Lung (tissue), 12 donors: ENCODE measurements around the gene ENTPD2. TPM values are rescaled to one million over a fixed set of nuclear protein-coding genes. Genes with fewer than 3 reads are reported as not detected.

Source experiments
- ATAC-seq: fragments of 200-7000 bp; cut with Tn5 transposase; one replicate; pipeline ENCODE4 v1.9.1; 2020; ENCODE audit warnings: moderate number of reproducible peaks; ENCODE audit not compliant: insufficient read depth, low FRiP score
- DNase-seq, 3 donors: peaks; one replicate each; pipeline ENCODE4 v3.0.0-alpha.2; 2013 to 2017
- H3K27ac ChIP-seq, 2 donors: one replicate each; pipeline ENCODE4 v1.5.1; 2013; ENCODE audit warnings: mild to moderate bottlenecking in 2 of 2, moderate library complexity in 2 of 2, control low read depth in 1 of 2, inconsistent platforms in 1 of 2, low read depth in 1 of 2, low read length in 1 of 2
- H3K27me3 ChIP-seq, 3 donors: one replicate each; pipeline ENCODE4 v1.5.1; 2013; ENCODE audit warnings: low read length in 2 of 3; ENCODE audit not compliant: control insufficient read depth in 3 of 3, insufficient read depth in 3 of 3
- H3K36me3 ChIP-seq, 4 donors: one replicate each; pipeline ENCODE4 v1.5.1; 2013; ENCODE audit warnings: low read length in 4 of 4, mild to moderate bottlenecking in 1 of 4, moderate library complexity in 1 of 4; ENCODE audit not compliant: control insufficient read depth in 4 of 4, insufficient read depth in 4 of 4
- H3K4me1 ChIP-seq, 5 donors: one replicate each; pipeline ENCODE4 v1.5.1; 2013; ENCODE audit warnings: low read length in 5 of 5, mild to moderate bottlenecking in 2 of 5, moderate library complexity in 1 of 5; ENCODE audit not compliant: control insufficient read depth in 5 of 5, insufficient read depth in 5 of 5
- H3K4me3 ChIP-seq: one replicate; pipeline ENCODE4 v1.5.1; 2013; ENCODE audit warnings: mild to moderate bottlenecking, control low read depth, moderate library complexity
- H3K9ac ChIP-seq, 2 donors: one replicate each; pipeline ENCODE4 v1.5.1; 2013; ENCODE audit warnings: low read length in 2 of 2, control low read depth in 1 of 2; ENCODE audit not compliant: insufficient read depth in 1 of 2
- H3K9me3 ChIP-seq, 4 donors: one replicate each; pipeline ENCODE4 v1.5.1; 2013; ENCODE audit warnings: low read length in 3 of 4, mild to moderate bottlenecking in 1 of 4, moderate library complexity in 1 of 4; ENCODE audit not compliant: control insufficient read depth in 4 of 4, insufficient read depth in 3 of 4
- CTCF ChIP-seq: IDR thresholded peaks from 2 replicates; pipeline ENCODE4 v1.5.1; 2012; ENCODE audit warnings: mild to moderate bottlenecking; ENCODE audit errors: control extremely low read depth, extremely low read depth
- WGBS, 2 donors: extraction: QIAGEN DNeasy Blood & Tissue Kit; methylation state at CpG; one replicate each; pipeline ENCODE4 v1.1.7; 2013; 5-methylcytosine and 5-hydroxymethylcytosine counted together
- polyA plus RNA-seq, 2 donors: library from polyadenylated mRNA; stranded (reverse); fragments of 200-250 nt; gene quantifications; one replicate each; pipeline ENCODE4 v1.2.1, GENCODE V29; 2013
- total RNA-seq, 2 donors: library from RNA; depleted of rRNA in 1 of 2; stranded (reverse); fragments of >200 nt in 1 of 2; gene quantifications; one replicate each; pipeline ENCODE4 v1.2.1, GENCODE V29; 2014 to 2021
- donor health status: control.
- donor health status: control.
- donor health status: Bipolar disorder and iron deficiency.
- donor health status: healthy.
- donor health status: DM: yes; HTN: yes; CAD: no.

ENTPD2 gene
- total and polyA plus RNA-seq, 4 donors: 0.39 to 3.2 (median 1.2) TPM

DNA sequence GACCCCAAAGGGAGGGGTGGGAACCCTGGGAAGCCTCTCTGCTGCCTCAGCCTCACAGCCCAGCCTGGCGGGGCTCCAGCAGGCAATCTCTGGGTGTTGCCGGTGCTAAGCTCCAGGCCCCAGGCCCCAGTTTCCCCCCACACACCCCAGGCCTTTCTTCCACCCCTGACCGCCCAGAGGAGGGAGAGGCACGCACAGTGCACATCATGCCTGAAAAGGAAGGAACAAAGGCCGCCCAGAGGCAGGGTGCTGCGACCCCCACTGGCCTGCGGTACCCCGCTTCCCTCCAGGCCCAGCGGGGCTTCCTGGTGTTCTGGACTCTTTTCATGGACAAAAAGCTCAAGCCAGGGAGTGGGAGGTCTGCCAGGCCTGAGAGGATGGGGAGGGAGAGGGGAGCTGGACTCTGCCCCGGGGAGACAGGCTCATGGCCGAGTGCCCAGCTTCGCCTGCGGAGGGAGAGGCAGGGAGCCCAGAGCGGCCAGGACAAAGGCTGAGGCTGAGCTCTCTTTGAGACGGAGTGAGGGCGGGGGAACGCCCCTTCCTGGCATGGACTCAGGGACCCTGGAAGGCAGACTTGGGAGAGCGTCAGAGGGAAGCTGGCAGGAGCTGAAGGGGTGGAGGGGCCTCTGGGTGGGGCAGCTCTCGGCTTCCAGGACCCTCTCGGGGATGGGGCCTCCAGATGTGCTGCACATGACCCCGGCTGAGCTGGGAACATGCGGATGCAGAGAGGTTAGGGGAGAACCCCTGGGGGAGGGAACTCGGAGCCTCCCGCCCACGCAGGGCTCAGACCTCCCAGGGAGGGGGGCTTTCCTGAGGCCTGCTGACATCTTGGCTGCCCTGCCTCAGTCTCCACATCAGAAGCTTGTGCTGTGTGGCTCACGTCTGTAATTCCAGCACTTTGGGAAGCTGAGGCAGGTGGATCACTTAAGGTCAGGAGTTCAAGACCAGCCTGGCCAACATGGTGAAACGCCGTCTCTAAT, 1.8 kb upstream of the ENTPD2 start:
- DNase-seq: peak; percentile 98 to 99 (median 99)
- H3K4me1 ChIP-seq: peaks cover 0 to 39% (median 12%) of the 10 kb centered on the region in 5 donors
- no peak overlapping the region for H3K9ac ChIP-seq
- no peak for TF ChIP-seq CTCF
- H3K27ac ChIP-seq: no peak overlapping the region
- no peak for ATAC-seq
- no peaks in the 10 kb centered on the region for H3K9me3 ChIP-seq
- WGBS, 2 donors: 46 to 63% methylated on average over 28 of the region's 28 CpGs
- H3K4me3 ChIP-seq: no peak overlapping the region
- H3K36me3 ChIP-seq: no peaks in the 10 kb centered on the region
- peaks cover 0 to 16% (median 4%) of the 10 kb centered on the region in 3 donors for H3K27me3 ChIP-seq

GRCh38 chr9:137054932-137055384, 1.1 kb upstream of the ENTPD2 start:
- H3K27me3 ChIP-seq: peaks cover 0 to 16% (median 4%) of the 10 kb centered on the region in 3 donors
- peaks cover 0 to 39% (median 12%) of the 10 kb centered on the region in 5 donors for H3K4me1 ChIP-seq
- DNase-seq: no peak
- no peak overlapping the region for H3K9ac ChIP-seq
- no peak for ATAC-seq
- no peaks in the 10 kb centered on the region for H3K9me3 ChIP-seq
- H3K4me3 ChIP-seq: no peak overlapping the region
- H3K27ac ChIP-seq: no peak overlapping the region
- no peak for TF ChIP-seq CTCF
- WGBS, 2 donors: 83 to 92% methylated on average over 17 of the region's 17 CpGs
- H3K36me3 ChIP-seq: no peaks in the 10 kb centered on the region

DNA sequence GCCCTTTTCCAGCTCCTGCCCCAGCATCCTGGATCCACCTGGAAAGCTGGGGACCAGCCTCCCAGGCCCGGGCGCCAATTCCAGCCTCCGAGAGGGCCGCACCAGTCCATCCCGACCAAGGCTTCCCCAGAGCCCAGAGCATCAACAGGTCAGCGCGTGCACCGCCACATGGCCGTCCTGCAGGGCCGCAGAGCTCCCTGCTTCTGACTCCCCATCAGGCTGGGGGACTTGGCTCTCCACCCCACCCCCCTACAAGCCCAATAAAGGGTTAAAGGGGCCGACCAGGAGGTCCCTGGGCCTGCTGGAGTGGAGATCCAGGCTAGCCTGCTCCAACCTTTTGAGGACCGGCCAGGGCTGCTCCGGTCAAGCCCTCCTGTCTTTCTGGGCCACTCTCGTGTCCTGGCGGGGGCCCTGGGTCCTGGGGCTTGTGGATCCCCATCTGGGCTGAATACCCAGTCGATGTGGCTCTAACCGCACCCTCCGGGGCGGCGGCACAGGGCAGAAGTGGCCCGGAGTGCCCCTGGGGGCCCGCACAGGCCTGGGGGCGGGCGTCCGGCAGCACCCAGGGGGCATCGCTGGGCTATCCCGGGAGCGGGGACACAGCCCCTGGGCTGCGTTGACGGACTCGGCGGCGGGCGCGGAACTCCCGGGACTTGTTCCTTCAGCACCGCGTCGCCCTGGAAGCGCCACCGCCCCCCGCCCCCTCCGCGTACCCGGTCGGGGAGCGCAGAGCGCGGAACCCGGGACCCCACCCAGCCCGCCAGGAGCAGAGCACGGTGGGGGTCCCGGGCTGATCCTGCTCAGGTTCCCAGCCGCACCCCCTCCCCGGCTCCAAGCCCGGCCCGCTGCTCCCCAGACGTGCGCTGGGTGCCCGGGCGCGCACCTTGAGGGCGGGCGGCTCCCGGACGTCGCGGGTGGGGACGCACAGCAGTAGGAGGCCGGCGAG, 590 bp downstream of the ENTPD2 start:
- ATAC-seq: no peak
- H3K27me3 ChIP-seq: peaks cover 3 to 27% (median 4%) of the 10 kb centered on the region in 3 donors
- no peak overlapping the region for H3K9ac ChIP-seq
- no peak overlapping the region for H3K27ac ChIP-seq
- H3K9me3 ChIP-seq: peaks cover 0 to 3% (median 0%) of the 10 kb centered on the region in 4 donors
- TF ChIP-seq CTCF: no peak
- no peak for DNase-seq
- H3K36me3 ChIP-seq: no peaks in the 10 kb centered on the region
- H3K4me1 ChIP-seq: peaks cover 0 to 39% (median 12%) of the 10 kb centered on the region in 5 donors
- WGBS, 2 donors: 13% methylated on average over 59 to 71 of the region's 71 CpGs
- H3K4me3 ChIP-seq: peak overlapping the region; percentile 13
